Measurements from ENCODE around the gene LARGE1.

Gene LARGE1

GRCh38 chr22:33288078-33288477 lies 632.2 kb downstream of the LARGE1 start:
- no peaks in the 10 kb centered on the region for H3K9me3 Mint-ChIP-seq
- no peak overlapping the region for H3K4me3 Mint-ChIP-seq
- H3K36me3 Mint-ChIP-seq (ENCODE audit: low read depth), result no peaks in the 10 kb centered on the region
- no peaks in the 10 kb centered on the region for H3K27me3 Mint-ChIP-seq
- no peak overlapping the region for H3K27ac Mint-ChIP-seq
- H3K4me1 Mint-ChIP-seq (ENCODE audit: low read depth), result no peaks in the 10 kb centered on the region

- H3K27ac Mint-ChIP-seq, result no peak overlapping the region
- H3K36me3 Mint-ChIP-seq (ENCODE audit: low read depth), result no peaks in the 10 kb centered on the region
Measured at GRCh38 chr22:33275073-33275443, 645.2 kb downstream of the LARGE1 start.

GRCh38 chr22:33274214-33275072 lies 645.8 kb downstream of the LARGE1 start:
- H3K27ac Mint-ChIP-seq, result no peak overlapping the region
- no peak overlapping the region for H3K4me3 Mint-ChIP-seq
- H3K4me1 Mint-ChIP-seq (ENCODE audit: low read depth), result peaks cover 7% of the 10 kb centered on the region
- no peaks in the 10 kb centered on the region for H3K27me3 Mint-ChIP-seq
- H3K36me3 Mint-ChIP-seq (ENCODE audit: low read depth), result no peaks in the 10 kb centered on the region
- no peaks in the 10 kb centered on the region for H3K9me3 Mint-ChIP-seq

More at GRCh38 chr22:33275073-33275443, 645.2 kb downstream of the LARGE1 start:
- H3K4me3 Mint-ChIP-seq, result no peak overlapping the region
- H3K27me3 Mint-ChIP-seq, result no peaks in the 10 kb centered on the region
- no peaks in the 10 kb centered on the region for H3K9me3 Mint-ChIP-seq
- peaks cover 7% of the 10 kb centered on the region for H3K4me1 Mint-ChIP-seq (ENCODE audit: low read depth)

- no peaks in the 10 kb centered on the region for H3K27me3 Mint-ChIP-seq
- no peaks in the 10 kb centered on the region for H3K9me3 Mint-ChIP-seq
- no peak overlapping the region for H3K4me3 Mint-ChIP-seq
- no peaks in the 10 kb centered on the region for H3K36me3 Mint-ChIP-seq (ENCODE audit: low read depth)
- H3K27ac Mint-ChIP-seq, result peak overlapping the region; percentile 9
- H3K4me1 Mint-ChIP-seq (ENCODE audit: low read depth), result peaks cover 7% of the 10 kb centered on the region
Measured at GRCh38 chr22:33272871-33273270, 647.4 kb downstream of the LARGE1 start.

GRCh38 chr22:33272180-33272579 lies 648.1 kb downstream of the LARGE1 start:
- Mint-ChIP-seq H3K4me3 (no peak overlapping the region), H3K4me1 (ENCODE audit: low read depth) (peaks cover 7% of the 10 kb centered on the region), H3K27me3 (no peaks in the 10 kb centered on the region), H3K9me3 (no peaks in the 10 kb centered on the region), H3K27ac (peak overlapping the region; percentile 24), H3K36me3 (ENCODE audit: low read depth) (no peaks in the 10 kb centered on the region)

- H3K27me3 Mint-ChIP-seq, result no peaks in the 10 kb centered on the region
- no peak overlapping the region for H3K4me3 Mint-ChIP-seq
- H3K27ac Mint-ChIP-seq, result no peak overlapping the region
- H3K9me3 Mint-ChIP-seq, result no peaks in the 10 kb centered on the region
- no peaks in the 10 kb centered on the region for H3K36me3 Mint-ChIP-seq (ENCODE audit: low read depth)
- H3K4me1 Mint-ChIP-seq (ENCODE audit: low read depth), result peaks cover 7% of the 10 kb centered on the region
Measured at GRCh38 chr22:33271390-33272161, 648.7 kb downstream of the LARGE1 start.

- no peak overlapping the region for H3K4me3 Mint-ChIP-seq
- H3K4me1 Mint-ChIP-seq (ENCODE audit: low read depth), result peaks cover 7% of the 10 kb centered on the region
- no peak overlapping the region for H3K27ac Mint-ChIP-seq
- no peaks in the 10 kb centered on the region for H3K9me3 Mint-ChIP-seq
- H3K27me3 Mint-ChIP-seq, result no peaks in the 10 kb centered on the region
- H3K36me3 Mint-ChIP-seq (ENCODE audit: low read depth), result no peaks in the 10 kb centered on the region
Measured at GRCh38 chr22:33270596-33270995, 649.7 kb downstream of the LARGE1 start.

GRCh38 chr22:33261699-33262098 lies 658.6 kb downstream of the LARGE1 start:
- peaks cover 12% of the 10 kb centered on the region for H3K27me3 Mint-ChIP-seq
- H3K4me3 Mint-ChIP-seq, result no peak overlapping the region
- no peaks in the 10 kb centered on the region for H3K4me1 Mint-ChIP-seq (ENCODE audit: low read depth)
- no peak overlapping the region for H3K27ac Mint-ChIP-seq
- no peaks in the 10 kb centered on the region for H3K9me3 Mint-ChIP-seq
- no peaks in the 10 kb centered on the region for H3K36me3 Mint-ChIP-seq (ENCODE audit: low read depth)

- H3K9me3 Mint-ChIP-seq, result no peaks in the 10 kb centered on the region
- no peak overlapping the region for H3K27ac Mint-ChIP-seq
- H3K27me3 Mint-ChIP-seq, result peaks cover 11% of the 10 kb centered on the region
- peaks cover 4% of the 10 kb centered on the region for H3K4me1 Mint-ChIP-seq (ENCODE audit: low read depth)
- no peaks in the 10 kb centered on the region for H3K36me3 Mint-ChIP-seq (ENCODE audit: low read depth)
- H3K4me3 Mint-ChIP-seq, result no peak overlapping the region
Measured at GRCh38 chr22:33260498-33260897, 659.8 kb downstream of the LARGE1 start.

- Mint-ChIP-seq H3K36me3 (ENCODE audit: low read depth) (no peaks in the 10 kb centered on the region), H3K9me3 (no peaks in the 10 kb centered on the region), H3K27me3 (peaks cover 9% of the 10 kb centered on the region), H3K27ac (no peak overlapping the region), H3K4me1 (ENCODE audit: low read depth) (peaks cover 4% of the 10 kb centered on the region), H3K4me3 (no peak overlapping the region)
Measured at GRCh38 chr22:33255791-33256190, 664.5 kb downstream of the LARGE1 start.

- no peaks in the 10 kb centered on the region for H3K36me3 Mint-ChIP-seq (ENCODE audit: low read depth)
- H3K27me3 Mint-ChIP-seq, result peaks cover 6% of the 10 kb centered on the region
- H3K4me3 Mint-ChIP-seq, result no peak overlapping the region
- no peaks in the 10 kb centered on the region for H3K4me1 Mint-ChIP-seq (ENCODE audit: low read depth)
- H3K9me3 Mint-ChIP-seq, result peaks cover 4% of the 10 kb centered on the region
- H3K27ac Mint-ChIP-seq, result no peak overlapping the region
Measured at GRCh38 chr22:33248948-33249347, 671.3 kb downstream of the LARGE1 start.

- H3K27me3 Mint-ChIP-seq, result peaks cover 5% of the 10 kb centered on the region
- H3K9me3 Mint-ChIP-seq, result peaks cover 6% of the 10 kb centered on the region
Measured at GRCh38 chr22:33247758-33248157, 672.5 kb downstream of the LARGE1 start.

GRCh38 chr22:33242078-33242477 lies 678.2 kb downstream of the LARGE1 start:
- Mint-ChIP-seq H3K4me3 (no peak overlapping the region), H3K9me3 (peaks cover 10% of the 10 kb centered on the region), H3K36me3 (ENCODE audit: low read depth) (no peaks in the 10 kb centered on the region), H3K27me3 (peaks cover 3% of the 10 kb centered on the region), H3K27ac (no peak overlapping the region), H3K4me1 (ENCODE audit: low read depth) (no peaks in the 10 kb centered on the region)

More at GRCh38 chr22:33247758-33248157, 672.5 kb downstream of the LARGE1 start:
- no peaks in the 10 kb centered on the region for H3K36me3 Mint-ChIP-seq (ENCODE audit: low read depth)
- no peak overlapping the region for H3K4me3 Mint-ChIP-seq
- H3K27ac Mint-ChIP-seq, result no peak overlapping the region
- H3K4me1 Mint-ChIP-seq (ENCODE audit: low read depth), result no peaks in the 10 kb centered on the region

- Mint-ChIP-seq H3K4me1 (ENCODE audit: low read depth) (no peaks in the 10 kb centered on the region), H3K27me3 (peaks cover 3% of the 10 kb centered on the region), H3K36me3 (ENCODE audit: low read depth) (no peaks in the 10 kb centered on the region), H3K9me3 (peaks cover 10% of the 10 kb centered on the region), H3K27ac (no peak overlapping the region), H3K4me3 (no peak overlapping the region)
Measured at GRCh38 chr22:33240888-33241475, 679.3 kb downstream of the LARGE1 start.

- H3K9me3 Mint-ChIP-seq, result peaks cover 34% of the 10 kb centered on the region
- no peak overlapping the region for H3K27ac Mint-ChIP-seq
- H3K4me1 Mint-ChIP-seq (ENCODE audit: low read depth), result no peaks in the 10 kb centered on the region
- H3K36me3 Mint-ChIP-seq (ENCODE audit: low read depth), result peaks cover 8% of the 10 kb centered on the region
- no peak overlapping the region for H3K4me3 Mint-ChIP-seq
- H3K27me3 Mint-ChIP-seq, result no peaks in the 10 kb centered on the region
Measured at GRCh38 chr22:33232071-33232470, 688.2 kb downstream of the LARGE1 start.

All from stimulated activated naive CD8-positive, alpha-beta T cell treated with anti-CD3 and anti-CD28 coated beads, Interleukin-15, Interleukin-2, amounts not matched to agents 100 ng/mL and 50 ng/mL, for 24 hours (primary cell).